HepG2 (cell line): ENCODE data around the gene CD300C. TPM values are rescaled to one million over a fixed set of nuclear protein-coding genes. Genes with fewer than 3 reads are reported as not detected.

Experiments
- ATAC-seq: fragments of 200-7000 bp; cut with Tn5 transposase; 3 replicates; pipeline ENCODE4 v1.9.1; 2020; ENCODE audit warnings: mild to moderate bottlenecking, moderate library complexity
- BruUV-seq: library from RNA; stranded (reverse); fragments of 400-500 nt; replicated peaks from 2 replicates; lab custom pipeline; 2021; lab: Mats Ljungman, UMichigan
- CTCF ChIA-PET: fragments of 300-600 bp; formaldehyde crosslinking; extraction: SDS; loops from one replicate; lab custom pipeline; 2021; ENCODE audit warnings: low total read pairs, inconsistent platforms, low intra/inter-chr PET ratio; lab: Yijun Ruan, JAX
- POLR2A ChIA-PET: fragments of 350-600 bp; sonication (Branson Sonifier 250); formaldehyde crosslinking; loops from one replicate; lab custom pipeline; 2020; ENCODE audit warnings: antibody characterized with exemption, inconsistent platforms; lab: Yijun Ruan, JAX
- DNase-seq: peaks from one replicate; pipeline ENCODE4 v3.0.0-alpha.2; 2015; ENCODE audit warnings: low spot score
- FAIRE-seq: peaks from 3 replicates; lab custom pipeline; 2011; peaks lifted over from hg19 to GRCh38; lab: Jason Lieb, UNC
- H2AFZ ChIP-seq: one replicate; pipeline ENCODE4 v1.6.1; 2011; ENCODE audit warnings: low read length, inconsistent platforms
- H3K27ac ChIP-seq: fragments of 300-600 bp; 3 replicates; pipeline ENCODE4 v1.8.0; 2011; ENCODE audit warnings: mixed run types, mild to moderate bottlenecking, mixed read lengths, low read length, inconsistent platforms; ENCODE audit not compliant: insufficient read depth; ENCODE audit errors: extremely low read length
- H3K27me3 ChIP-seq, 2 experiments: fragments of 200-600 bp in 1 of 2; 2 replicates in 1 of 2; 3 replicates in 1 of 2; pipeline versions ENCODE4 v1.6.0 to v1.8.0; 2011; ENCODE audit warnings: low read length in 2 of 2, mild to moderate bottlenecking in 2 of 2, moderate library complexity in 2 of 2, inconsistent platforms in 1 of 2; ENCODE audit not compliant: insufficient read depth in 2 of 2, control insufficient read depth in 1 of 2
- H3K36me3 ChIP-seq, 2 experiments: fragments of 200-600 bp in 1 of 2; replicated peaks in 1 of 2; 2 replicates in 1 of 2; 3 replicates in 1 of 2; pipeline versions ENCODE4 v1.5.1 to v1.8.0; 2011; ENCODE audit warnings: low read length in 2 of 2, inconsistent platforms in 1 of 2; ENCODE audit not compliant: insufficient read depth in 2 of 2, control insufficient read depth in 1 of 2
- H3K4me1 ChIP-seq: 2 replicates; pipeline ENCODE4 v1.5.1; 2012; ENCODE audit warnings: low read length, inconsistent platforms; ENCODE audit not compliant: insufficient read depth
- H3K4me2 ChIP-seq: 2 replicates; pipeline ENCODE4 v1.6.0; 2011; ENCODE audit warnings: low read depth, low read length, inconsistent platforms
- H3K4me3 ChIP-seq, 3 experiments: fragments of 200-600 bp in 1 of 3; sonication (generic), shearing (Covaris generic) in 1 of 3; replicated peaks in 1 of 3; 2 replicates each; pipeline ENCODE4 v1.5.1; 2011 to 2016; ENCODE audit warnings: low read length in 3 of 3, inconsistent platforms in 2 of 3, low read depth in 2 of 3, mild to moderate bottlenecking in 2 of 3, control low read depth in 1 of 3, mixed read lengths in 1 of 3; ENCODE audit not compliant: insufficient read depth in 1 of 3
- H3K79me2 ChIP-seq: one replicate; pipeline ENCODE4 v1.6.1; 2011; ENCODE audit warnings: low read length, inconsistent platforms; ENCODE audit not compliant: insufficient read depth
- H3K9ac ChIP-seq: 2 replicates; pipeline ENCODE4 v1.6.0; 2011; ENCODE audit warnings: mild to moderate bottlenecking, low read depth, low read length, inconsistent platforms; ENCODE audit not compliant: insufficient read depth
- H3K9me3 ChIP-seq: 2 replicates; pipeline ENCODE4 v1.5.1; 2012; ENCODE audit warnings: mild to moderate bottlenecking, low read length
- H4K20me1 ChIP-seq: 2 replicates; pipeline ENCODE4 v1.6.0; 2011; ENCODE audit warnings: inconsistent platforms, mild to moderate bottlenecking, low read length, moderate library complexity; ENCODE audit not compliant: insufficient read depth
- BRF2 ChIP-seq: sonication (generic); formaldehyde crosslinking; IDR thresholded peaks from 2 replicates; pipeline ENCODE4 v1.8.1; 2022; ENCODE audit warnings: mild to moderate bottlenecking, missing genetic modification reagents
- CENPX ChIP-seq: sonication (generic); formaldehyde crosslinking; IDR thresholded peaks from 2 replicates; pipeline ENCODE4 v1.9.0; 2021; ENCODE audit warnings: mild to moderate bottlenecking, missing genetic modification reagents, moderate library complexity
- CHD4 ChIP-seq: fragments of 200-600 bp; sonication (generic); IDR thresholded peaks from 2 replicates; pipeline ENCODE4 v1.7.0; 2017; ENCODE audit warnings: mild to moderate bottlenecking, low read length, borderline replicate concordance
- CSRNP2 ChIP-seq: sonication (generic); formaldehyde crosslinking; conservative IDR thresholded peaks from 2 replicates; pipeline ENCODE4 v1.8.0; 2022; ENCODE audit warnings: low read depth, missing genetic modification reagents
- HOXA3 ChIP-seq: sonication (generic); formaldehyde crosslinking; IDR thresholded peaks from 2 replicates; pipeline ENCODE4 v1.5.0; 2020; ENCODE audit warnings: missing genetic modification reagents
- KAT2B ChIP-seq: fragments of 150-350 bp; IDR thresholded peaks from 2 replicates; pipeline ENCODE4 v1.6.1; 2014; ENCODE audit warnings: low read depth, low read length, borderline replicate concordance
- MLX ChIP-seq: IDR thresholded peaks from 2 replicates; pipeline ENCODE4 v1.6.1; 2016
- NFKBIZ ChIP-seq: IDR thresholded peaks from 2 replicates; pipeline ENCODE4 v1.6.1; 2018; ENCODE audit warnings: missing genetic modification reagents, missing compliant biosample characterization
- NR3C1 ChIP-seq: sonication (generic); formaldehyde crosslinking; IDR thresholded peaks from 2 replicates; pipeline ENCODE4 v1.4.0; 2020; ENCODE audit warnings: missing genetic modification reagents
- RXRA ChIP-seq: sonication (generic); formaldehyde crosslinking; IDR thresholded peaks from 2 replicates; pipeline ENCODE4 v1.5.1; 2020; ENCODE audit warnings: missing genetic modification reagents
- ZMYM4 ChIP-seq: sonication (generic); formaldehyde crosslinking; IDR thresholded peaks from 2 replicates; pipeline ENCODE4 v1.8.1; 2023; ENCODE audit warnings: mild to moderate bottlenecking, missing genetic modification reagents
- ZNF205 ChIP-seq: IDR thresholded peaks from 2 replicates; pipeline ENCODE4 v1.6.1; 2018; ENCODE audit warnings: missing biosample characterization, missing genetic modification reagents
- ZNF326 ChIP-seq: sonication (generic); formaldehyde crosslinking; IDR thresholded peaks from 2 replicates; pipeline ENCODE4 v1.4.0; 2020; ENCODE audit warnings: missing genetic modification reagents, borderline replicate concordance
- ZNF496 ChIP-seq: sonication (generic); formaldehyde crosslinking; IDR thresholded peaks from 2 replicates; pipeline ENCODE4 v1.8.1; 2023; ENCODE audit warnings: mild to moderate bottlenecking, moderate library complexity, missing genetic modification reagents; ENCODE audit not compliant: insufficient replicate concordance
- ZNF598 ChIP-seq: sonication (generic); formaldehyde crosslinking; IDR thresholded peaks from 2 replicates; pipeline ENCODE4 v1.5.1; 2020; ENCODE audit warnings: mild to moderate bottlenecking, missing genetic modification reagents, borderline replicate concordance
- ZNF652 ChIP-seq: IDR thresholded peaks from 2 replicates; pipeline ENCODE4 v1.6.1; 2016; ENCODE audit warnings: low read depth, borderline replicate concordance
- ZNF777 ChIP-seq: sonication (generic); formaldehyde crosslinking; IDR thresholded peaks from 2 replicates; pipeline ENCODE4 v1.4.0; 2020; ENCODE audit warnings: missing genetic modification reagents
- WGBS: methylation state at CpG from one replicate; pipeline ENCODE4 v1.1.6; 2017; ENCODE audit warnings: low lambda C conversion rate; 5-methylcytosine and 5-hydroxymethylcytosine counted together
- in situ Hi-C: cut with HindIII; loops from 2 replicates; pipeline ENCODE4 v1.10.0; 2017; ENCODE audit warnings: low pct_unique_long_range_greater_than_20kb; ENCODE audit not compliant: extremely low pct_ligation_motif_present
- intact Hi-C: fragments of 100-400 bp; cut with micrococcal nuclease; formaldehyde crosslinking; loops from one replicate; pipeline ENCODE4 v1.10.0; 2022; ENCODE audit not compliant: unreplicated experiment
- polyA plus RNA-seq, 8 experiments: library from polyadenylated mRNA; depleted of rRNA in 3 of 8; stranded (reverse) in 7 of 8; unstranded in 1 of 8; fragments of >200 nt; fragmentation: Illumina TruSeq in 4 of 8; extraction: Trizol in 4 of 8; gene quantifications; 2 replicates each; pipeline versions ENCODE4 v1.2.1 to v1.2.3, GENCODE V29; 2011 to 2016; ENCODE audit warnings: low read depth in 4 of 8, missing spikeins in 1 of 8, mixed read lengths in 1 of 8; ENCODE audit not compliant: insufficient read depth in 1 of 8
- total RNA-seq, 5 experiments: library from RNA; depleted of rRNA; stranded (reverse); fragments of >200 nt; fragmentation: Illumina TruSeq; extraction: Trizol; gene quantifications; 2 replicates each; pipeline ENCODE4 v1.2.3, GENCODE V29; 2016; ENCODE audit warnings: low read depth in 1 of 5

CD300C gene
- total and polyA plus RNA-seq, 2 of the 13 experiments (the other 11 are each of a cell fraction or from before 2014, with no cell fraction given) = not detected

DNA sequence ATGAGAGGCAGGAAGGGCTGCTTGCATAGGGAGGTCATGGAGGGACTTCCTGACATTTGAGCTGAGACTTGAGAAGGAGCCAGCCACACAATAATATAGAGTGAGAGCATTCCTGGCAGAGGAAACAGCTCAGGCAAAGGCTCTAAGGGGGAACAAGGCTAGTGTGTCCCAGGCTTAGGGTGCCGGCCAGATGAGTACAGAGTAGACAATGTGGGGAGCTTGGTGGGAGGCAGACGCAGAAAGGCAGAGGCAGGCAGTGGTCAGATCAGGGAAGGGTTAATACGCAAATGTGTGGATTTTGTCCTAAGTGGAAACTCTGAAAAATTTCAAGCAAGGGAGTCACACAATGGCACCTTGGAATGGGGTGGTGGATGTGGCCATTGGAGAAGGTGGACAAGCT is 45.9 kb downstream of the CD300C start:
- in situ Hi-C loops = no loop called here
- CTCF ChIA-PET = no interaction called here
- H3K4me1 ChIP-seq = no peaks in the 10 kb centered on the region
- TF ChIP-seq NFKBIZ (CRISPR knock-in tag) (no peak), MLX (CRISPR knock-in tag) (no peak), ZMYM4 (CRISPR knock-in tag) (no peak), ZNF652 (CRISPR knock-in tag) (no peak), ZNF326 (CRISPR knock-in tag) (no peak), ZNF777 (CRISPR knock-in tag) (no peak), ZNF205 (no peak), KAT2B (no peak), ZNF598 (CRISPR knock-in tag) (no peak), BRF2 (CRISPR knock-in tag) (no peak), RXRA (CRISPR knock-in tag) (no peak), HOXA3 (CRISPR knock-in tag) (no peak), CENPX (no peak), ZNF496 (CRISPR knock-in tag) (no peak), CHD4 (no peak), CSRNP2 (no peak), NR3C1 (CRISPR knock-in tag) (no peak)

More for the DNA sequence above, 45.9 kb downstream of the CD300C start:
- no TSS peak for BruUV-seq
- H3K36me3 ChIP-seq = no peaks in the 10 kb centered on the region
- H3K4me3 ChIP-seq = no peak overlapping the region
- DNase-seq (no peak), FAIRE-seq (no peak), ATAC-seq (no peak)
- H3K4me2 ChIP-seq = no peak overlapping the region
- intact Hi-C loops = loop anchor here (10.0 kb wide), 1 partner anchor 195 kb away; no protein-coding TSS in a partner anchor
- H2AFZ ChIP-seq = no peak overlapping the region
- peaks cover 0 to 8% of the 10 kb centered on the region in 2 experiments; a peak in 2 of 5 replicates for H3K27me3 ChIP-seq
- 62% methylated on average over 3 of the region's 3 CpGs for WGBS
- H3K27ac ChIP-seq = no peak overlapping the region
- H3K9me3 ChIP-seq = no peaks in the 10 kb centered on the region
- H3K79me2 ChIP-seq = no peaks in the 10 kb centered on the region
- no peaks in the 10 kb centered on the region for H4K20me1 ChIP-seq
- POLR2A ChIA-PET = no interaction called here
- H3K9ac ChIP-seq = no peak overlapping the region
